ENCODE results near the gene WT1. TPM values are rescaled to one million over a fixed set of nuclear protein-coding genes. Genes with fewer than 3 reads are reported as not detected.

The WT1 gene
- 0.07 TPM in 1 of 2 replicates, not detected in the other for total RNA-seq

DNA sequence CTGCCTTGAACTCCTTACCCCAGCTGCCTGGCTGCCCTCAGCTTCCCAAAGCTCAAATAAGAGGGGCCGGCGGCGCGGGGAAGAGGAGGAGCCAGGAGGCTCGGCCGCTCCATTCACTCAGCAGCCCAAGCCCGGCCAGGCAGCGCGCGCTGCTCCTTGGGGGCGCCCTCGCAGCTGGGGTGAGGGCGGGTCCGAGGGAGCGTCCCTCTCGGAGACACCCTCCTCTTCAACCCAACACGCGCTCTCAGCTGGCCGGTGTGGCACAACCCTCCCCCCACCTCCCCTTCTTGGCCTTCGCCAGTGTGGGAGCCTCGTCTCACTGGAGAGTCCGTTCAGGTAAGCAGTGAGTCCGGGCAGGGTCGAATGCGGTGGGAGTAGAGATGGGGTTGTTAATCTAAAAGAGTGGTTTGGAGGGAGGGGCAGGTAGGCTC lies at the start of gene WT1:
WT1 (minus strand) TSS at position 29 of the 431 bp plus-strand sequence.

Other genes with a start within 250 kb of the WT1 start
- 270 and 280 TPM in 2 replicates for gene EIF3M, start 148.3 kb upstream of the WT1 start, total RNA-seq